GM12891 (cell line): ENCODE data around the gene ZSWIM7.

Experiments
- POLR2A ChIP-seq: IDR thresholded peaks from 2 replicates; pipeline ENCODE4 v1.6.1; 2011; ENCODE audit warnings: low read depth, low read length, control low read depth
- POLR2AphosphoS5 ChIP-seq: IDR thresholded peaks from 2 replicates; pipeline ENCODE4 v1.6.1; 2011; ENCODE audit warnings: low read depth, low read length, control low read depth
- POU2F2 ChIP-seq: IDR thresholded peaks from 2 replicates; pipeline ENCODE4 v1.6.1; 2011; ENCODE audit warnings: low read depth, mild to moderate bottlenecking, control low read depth, low read length, moderate library complexity
- SPI1 ChIP-seq: IDR thresholded peaks from 2 replicates; pipeline ENCODE4 v1.6.1; 2011; ENCODE audit warnings: low read depth, low read length, control low read depth
- TAF1 ChIP-seq: IDR thresholded peaks from 2 replicates; pipeline ENCODE4 v1.6.1; 2011; ENCODE audit warnings: low read depth, low read length, control low read depth

- TF ChIP-seq TAF1 (no peak), POLR2A (no peak), SPI1 (no peak), POLR2AphosphoS5 (no peak), POU2F2 (no peak)
Observed at GRCh38 chr17:15935891-15936290, 63.6 kb downstream of the ZSWIM7 start.
